ENCODE results near the gene DHRS7B.
"Not testable (repeated sequence)": the region's sequence is repeated elsewhere in the genome, so short reads cannot be mapped to it uniquely, and the experiment has no call there.

The DHRS7B gene

GRCh38 chr17:21215935-21216334 is 89.2 kb downstream of the DHRS7B start:
- Histone ChIP-seq H3K4me3 (ENCODE audit: severe bottlenecking) (no peak overlapping the region), H3K9me3 (ENCODE audit: severe bottlenecking) (no peaks in the 10 kb centered on the region), H3K27ac (ENCODE audit: poor library complexity, severe bottlenecking) (peak overlapping the region; percentile 62), H3K4me1 (ENCODE audit: insufficient read depth, poor library complexity, severe bottlenecking) (peaks cover 7% of the 10 kb centered on the region), H3K36me3 (ENCODE audit: low read depth) (peaks cover 20% of the 10 kb centered on the region), H3K27me3 (ENCODE audit: insufficient read depth, poor library complexity, severe bottlenecking) (no peaks in the 10 kb centered on the region)
- ATAC-seq (ENCODE audit: low read depth), result no peak
- DNase-seq (ENCODE audit: low spot score), result no peak
- TF ChIP-seq, protein P1, sequence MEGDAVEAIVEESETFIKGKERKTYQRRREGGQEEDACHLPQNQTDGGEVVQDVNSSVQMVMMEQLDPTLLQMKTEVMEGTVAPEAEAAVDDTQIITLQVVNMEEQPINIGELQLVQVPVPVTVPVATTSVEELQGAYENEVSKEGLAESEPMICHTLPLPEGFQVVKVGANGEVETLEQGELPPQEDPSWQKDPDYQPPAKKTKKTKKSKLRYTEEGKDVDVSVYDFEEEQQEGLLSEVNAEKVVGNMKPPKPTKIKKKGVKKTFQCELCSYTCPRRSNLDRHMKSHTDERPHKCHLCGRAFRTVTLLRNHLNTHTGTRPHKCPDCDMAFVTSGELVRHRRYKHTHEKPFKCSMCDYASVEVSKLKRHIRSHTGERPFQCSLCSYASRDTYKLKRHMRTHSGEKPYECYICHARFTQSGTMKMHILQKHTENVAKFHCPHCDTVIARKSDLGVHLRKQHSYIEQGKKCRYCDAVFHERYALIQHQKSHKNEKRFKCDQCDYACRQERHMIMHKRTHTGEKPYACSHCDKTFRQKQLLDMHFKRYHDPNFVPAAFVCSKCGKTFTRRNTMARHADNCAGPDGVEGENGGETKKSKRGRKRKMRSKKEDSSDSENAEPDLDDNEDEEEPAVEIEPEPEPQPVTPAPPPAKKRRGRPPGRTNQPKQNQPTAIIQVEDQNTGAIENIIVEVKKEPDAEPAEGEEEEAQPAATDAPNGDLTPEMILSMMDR (IDR thresholded peaks at IDR 0.05; ENCODE audit: poor library complexity, severe bottlenecking), result no peak

DNA sequence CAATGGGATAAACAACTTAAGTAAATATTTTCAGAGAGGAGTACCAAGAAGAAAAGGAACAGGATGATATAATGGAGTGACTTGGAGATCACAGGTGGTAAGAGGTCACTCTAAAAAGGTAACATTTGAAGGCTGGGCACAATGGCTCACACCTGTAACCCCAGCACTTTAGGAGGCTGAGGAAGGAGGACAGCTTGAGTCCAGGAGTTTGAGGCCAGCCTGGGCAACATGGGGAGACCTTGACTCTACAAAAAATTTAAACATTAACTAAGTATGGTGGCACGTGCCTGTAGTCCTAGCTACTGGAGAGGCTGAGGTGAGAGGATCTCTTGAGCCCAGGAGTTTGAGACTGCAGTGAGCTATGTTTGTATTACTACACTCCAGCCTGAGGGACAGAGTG is 90.6 kb downstream of the DHRS7B start:
- no peak overlapping the region for H3K4me3 ChIP-seq (ENCODE audit: severe bottlenecking)
- TF ChIP-seq, protein P1 (IDR thresholded peaks at IDR 0.05; ENCODE audit: poor library complexity, severe bottlenecking), result no peak
- H3K4me1 ChIP-seq (ENCODE audit: insufficient read depth, poor library complexity, severe bottlenecking), result peaks cover 4% of the 10 kb centered on the region
- no peak overlapping the region for H3K27ac ChIP-seq (ENCODE audit: poor library complexity, severe bottlenecking)
- DNase-seq (ENCODE audit: low spot score) (no peak), ATAC-seq (ENCODE audit: low read depth) (no peak)
- no peaks in the 10 kb centered on the region for H3K9me3 ChIP-seq (ENCODE audit: severe bottlenecking)
- H3K36me3 ChIP-seq (ENCODE audit: low read depth), result peaks cover 12% of the 10 kb centered on the region; the same call in 1 of the 2 replicates
- H3K27me3 ChIP-seq (ENCODE audit: insufficient read depth, poor library complexity, severe bottlenecking), result no peaks in the 10 kb centered on the region

GRCh38 chr17:21218101-21218500 is 91.3 kb downstream of the DHRS7B start:
- no peaks in the 10 kb centered on the region for H3K4me1 ChIP-seq (ENCODE audit: insufficient read depth, poor library complexity, severe bottlenecking)
- no peak for ATAC-seq (ENCODE audit: low read depth)
- no peaks in the 10 kb centered on the region for H3K9me3 ChIP-seq (ENCODE audit: severe bottlenecking)
- peaks cover 9% of the 10 kb centered on the region; the same call in 1 of the 2 replicates for H3K36me3 ChIP-seq (ENCODE audit: low read depth)
- H3K27me3 ChIP-seq (ENCODE audit: insufficient read depth, poor library complexity, severe bottlenecking), result no peaks in the 10 kb centered on the region
- H3K27ac ChIP-seq (ENCODE audit: poor library complexity, severe bottlenecking), result no peak overlapping the region
- TF ChIP-seq, protein P1 (IDR thresholded peaks at IDR 0.05; ENCODE audit: poor library complexity, severe bottlenecking), result no peak
- no peak for DNase-seq (ENCODE audit: low spot score)
- H3K4me3 ChIP-seq (ENCODE audit: severe bottlenecking), result no peak overlapping the region

DNA sequence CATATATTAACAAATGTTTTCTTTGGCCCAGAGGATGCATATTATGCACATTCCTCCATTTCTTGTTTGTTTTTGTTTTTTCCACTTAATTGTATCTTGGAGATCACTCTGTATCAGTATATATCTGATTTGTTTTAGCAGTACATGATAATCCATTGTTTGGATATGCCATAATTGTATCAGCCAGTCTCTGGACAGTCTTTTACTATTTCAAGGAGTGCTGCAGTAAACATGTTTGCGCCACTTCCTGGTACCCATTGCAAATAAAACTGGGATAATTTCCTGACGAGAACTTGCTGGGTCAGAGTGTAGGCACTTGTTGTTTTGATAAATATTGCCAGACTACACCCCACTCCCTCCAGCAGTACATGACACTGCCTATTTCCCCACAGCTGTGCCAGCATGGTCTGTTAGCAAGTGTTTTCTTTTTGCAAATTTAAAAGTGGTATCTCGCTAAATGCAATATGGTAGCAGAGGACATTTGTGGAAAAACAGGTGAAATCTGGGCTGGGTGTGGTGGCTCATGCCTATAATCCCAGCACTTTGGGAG is 92.1 kb downstream of the DHRS7B start:
- no peak for ATAC-seq (ENCODE audit: low read depth)
- no peak for DNase-seq (ENCODE audit: low spot score)
- H3K9me3 ChIP-seq (ENCODE audit: severe bottlenecking), result no peaks in the 10 kb centered on the region
- H3K4me3 ChIP-seq (ENCODE audit: severe bottlenecking), result no peak overlapping the region
- no peaks in the 10 kb centered on the region for H3K4me1 ChIP-seq (ENCODE audit: insufficient read depth, poor library complexity, severe bottlenecking)
- no peak overlapping the region for H3K27ac ChIP-seq (ENCODE audit: poor library complexity, severe bottlenecking)
- H3K36me3 ChIP-seq (ENCODE audit: low read depth), result peaks cover 9% of the 10 kb centered on the region; the same call in 1 of the 2 replicates
- no peaks in the 10 kb centered on the region for H3K27me3 ChIP-seq (ENCODE audit: insufficient read depth, poor library complexity, severe bottlenecking)
- TF ChIP-seq, protein P1 (IDR thresholded peaks at IDR 0.05; ENCODE audit: poor library complexity, severe bottlenecking), result no peak

- Histone ChIP-seq H3K27ac (ENCODE audit: poor library complexity, severe bottlenecking) (no peak overlapping the region), H3K9me3 (ENCODE audit: severe bottlenecking) (no peaks in the 10 kb centered on the region), H3K36me3 (ENCODE audit: low read depth) (peaks cover 9% of the 10 kb centered on the region; the same call in 1 of the 2 replicates), H3K4me3 (ENCODE audit: severe bottlenecking) (no peak overlapping the region), H3K4me1 (ENCODE audit: insufficient read depth, poor library complexity, severe bottlenecking) (no peaks in the 10 kb centered on the region), H3K27me3 (ENCODE audit: insufficient read depth, poor library complexity, severe bottlenecking) (no peaks in the 10 kb centered on the region)
- TF ChIP-seq, protein P1 (IDR thresholded peaks at IDR 0.05; ENCODE audit: poor library complexity, severe bottlenecking), result no peak
- 0 out of 3 replicates have a peak, but pooled peaks have one; percentile 19 for ATAC-seq (ENCODE audit: low read depth)
- no peak for DNase-seq (ENCODE audit: low spot score)
Observed at GRCh38 chr17:21223086-21223485, 96.3 kb downstream of the DHRS7B start.

DNA sequence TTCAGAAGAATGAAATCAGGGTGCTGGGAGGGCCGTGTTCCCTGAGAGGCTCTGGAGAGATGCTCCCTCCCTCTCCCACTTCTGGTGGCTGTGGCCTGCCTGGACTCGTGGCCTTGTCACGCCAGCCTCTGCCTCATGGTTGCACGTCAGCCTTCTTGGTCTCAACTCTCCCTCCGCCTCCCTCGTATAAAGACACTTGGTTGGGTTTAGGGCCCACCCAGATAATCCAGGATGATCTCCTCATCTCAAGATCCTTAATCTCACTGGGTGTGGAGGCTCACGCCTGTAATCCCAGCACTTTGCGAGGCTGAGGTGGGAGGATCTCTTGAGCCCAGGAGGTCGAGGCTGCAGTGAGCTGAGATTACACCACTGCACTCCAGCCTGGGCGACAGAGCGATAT is 100.5 kb downstream of the DHRS7B start:
- not testable (repeated sequence) for H3K36me3 ChIP-seq (ENCODE audit: low read depth); H3K27me3 ChIP-seq (ENCODE audit: insufficient read depth, poor library complexity, severe bottlenecking); DNase-seq (ENCODE audit: low spot score); H3K27ac ChIP-seq (ENCODE audit: poor library complexity, severe bottlenecking); H3K4me1 ChIP-seq (ENCODE audit: insufficient read depth, poor library complexity, severe bottlenecking); H3K9me3 ChIP-seq (ENCODE audit: severe bottlenecking); H3K4me3 ChIP-seq (ENCODE audit: severe bottlenecking); ATAC-seq (ENCODE audit: low read depth)

Data from RWPE2 (cell line).